ENCODE measurements around the gene GRM6. TPM values are rescaled to one million over a fixed set of nuclear protein-coding genes. Genes with fewer than 3 reads are reported as not detected.

The GRM6 gene
- total RNA-seq, 4 donors from 2014 or later, result 0.08 TPM; not detected in 3

DNA sequence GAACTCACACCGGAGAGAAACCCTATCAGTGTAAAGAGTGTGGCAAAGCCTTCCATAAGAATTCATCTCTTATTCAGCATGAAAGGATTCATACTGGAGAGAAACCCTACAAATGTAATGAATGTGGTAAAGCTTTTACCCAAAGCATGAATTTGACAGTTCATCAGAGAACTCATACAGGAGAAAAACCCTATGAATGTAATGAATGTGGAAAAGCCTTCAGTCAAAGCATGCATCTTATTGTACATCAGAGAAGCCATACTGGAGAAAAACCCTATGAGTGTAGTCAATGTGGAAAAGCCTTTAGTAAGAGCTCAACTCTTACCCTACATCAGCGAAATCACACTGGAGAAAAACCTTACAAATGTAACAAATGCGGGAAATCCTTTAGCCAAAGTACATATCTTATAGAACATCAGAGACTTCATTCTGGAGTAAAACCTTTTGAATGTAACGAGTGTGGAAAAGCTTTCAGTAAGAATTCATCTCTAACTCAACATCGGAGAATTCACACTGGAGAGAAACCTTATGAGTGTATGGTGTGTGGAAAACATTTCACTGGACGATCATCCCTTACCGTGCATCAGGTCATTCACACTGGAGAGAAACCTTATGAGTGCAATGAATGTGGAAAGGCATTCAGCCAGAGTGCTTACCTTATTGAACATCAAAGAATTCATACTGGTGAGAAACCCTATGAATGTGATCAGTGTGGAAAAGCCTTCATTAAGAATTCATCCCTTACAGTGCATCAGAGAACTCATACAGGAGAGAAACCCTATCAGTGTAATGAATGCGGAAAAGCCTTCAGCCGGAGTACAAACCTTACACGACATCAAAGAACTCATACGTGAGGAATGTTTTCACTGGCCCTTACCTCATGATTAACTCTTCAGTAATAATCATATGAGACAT, 63.0 kb downstream of the GRM6 start:
- WGBS, result 95% methylated on average over 11 of the region's 11 CpGs
- no peak overlapping the region for H3K4me3 ChIP-seq
- DNase-seq (ENCODE audit: low spot score in 2 of 2), result no peak
- H3K4me1 ChIP-seq, result no peaks in the 10 kb centered on the region
- peaks cover 82% of the 10 kb centered on the region for H3K9me3 ChIP-seq
- no peaks in the 10 kb centered on the region for H3K27me3 ChIP-seq
- H3K36me3 ChIP-seq, result peaks cover 17% of the 10 kb centered on the region
- no peak overlapping the region for H3K27ac ChIP-seq
- TF ChIP-seq, protein P1, sequence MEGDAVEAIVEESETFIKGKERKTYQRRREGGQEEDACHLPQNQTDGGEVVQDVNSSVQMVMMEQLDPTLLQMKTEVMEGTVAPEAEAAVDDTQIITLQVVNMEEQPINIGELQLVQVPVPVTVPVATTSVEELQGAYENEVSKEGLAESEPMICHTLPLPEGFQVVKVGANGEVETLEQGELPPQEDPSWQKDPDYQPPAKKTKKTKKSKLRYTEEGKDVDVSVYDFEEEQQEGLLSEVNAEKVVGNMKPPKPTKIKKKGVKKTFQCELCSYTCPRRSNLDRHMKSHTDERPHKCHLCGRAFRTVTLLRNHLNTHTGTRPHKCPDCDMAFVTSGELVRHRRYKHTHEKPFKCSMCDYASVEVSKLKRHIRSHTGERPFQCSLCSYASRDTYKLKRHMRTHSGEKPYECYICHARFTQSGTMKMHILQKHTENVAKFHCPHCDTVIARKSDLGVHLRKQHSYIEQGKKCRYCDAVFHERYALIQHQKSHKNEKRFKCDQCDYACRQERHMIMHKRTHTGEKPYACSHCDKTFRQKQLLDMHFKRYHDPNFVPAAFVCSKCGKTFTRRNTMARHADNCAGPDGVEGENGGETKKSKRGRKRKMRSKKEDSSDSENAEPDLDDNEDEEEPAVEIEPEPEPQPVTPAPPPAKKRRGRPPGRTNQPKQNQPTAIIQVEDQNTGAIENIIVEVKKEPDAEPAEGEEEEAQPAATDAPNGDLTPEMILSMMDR (IDR thresholded peaks at IDR 0.05), result no peak
- TF ChIP-seq EP300 (IDR thresholded peaks at IDR 0.05), result no peak
- TF ChIP-seq POLR2AphosphoS5 (IDR thresholded peaks at IDR 0.05), result no peak

Other genes with a start within 250 kb of the GRM6 start
- gene ZNF354B, start 135.4 kb downstream of the GRM6 start, total RNA-seq, result 10 to 100 TPM; 12.5 to 34.5 (median 14.9) TPM
- gene ZFP2, start 99.4 kb downstream of the GRM6 start, total RNA-seq, result 1 to 10 TPM in 3 of 4 donors, under 1 TPM in 1; 0.94 to 4.8 (median 2.0) TPM
- gene ZNF454, start 54.1 kb downstream of the GRM6 start, total RNA-seq, result 1 to 10 TPM in 1 of 4 donors, under 1 TPM in 3; 0.38 to 3.1 (median 0.71) TPM
- gene ZNF879, start 28.5 kb upstream of the GRM6 start, total RNA-seq, result 1 to 10 TPM; 1.6 to 6.7 (median 2.6) TPM
- gene ZNF354C, start 65.1 kb upstream of the GRM6 start, total RNA-seq, result 1 to 10 TPM; 1.9 to 3.5 (median 2.8) TPM